Measurements from ENCODE around the gene ADGB. TPM values are rescaled to one million over a fixed set of nuclear protein-coding genes. Genes with fewer than 3 reads are reported as not detected.
"Not testable (repeated sequence)": the region's sequence is repeated elsewhere in the genome, so short reads cannot be mapped to it uniquely, and the experiment has no call there.

The ADGB gene
- total and polyA plus RNA-seq, 2 of the 13 experiments (the other 11 are each of a cell fraction or from before 2014, with no cell fraction given) = not detected

DNA sequence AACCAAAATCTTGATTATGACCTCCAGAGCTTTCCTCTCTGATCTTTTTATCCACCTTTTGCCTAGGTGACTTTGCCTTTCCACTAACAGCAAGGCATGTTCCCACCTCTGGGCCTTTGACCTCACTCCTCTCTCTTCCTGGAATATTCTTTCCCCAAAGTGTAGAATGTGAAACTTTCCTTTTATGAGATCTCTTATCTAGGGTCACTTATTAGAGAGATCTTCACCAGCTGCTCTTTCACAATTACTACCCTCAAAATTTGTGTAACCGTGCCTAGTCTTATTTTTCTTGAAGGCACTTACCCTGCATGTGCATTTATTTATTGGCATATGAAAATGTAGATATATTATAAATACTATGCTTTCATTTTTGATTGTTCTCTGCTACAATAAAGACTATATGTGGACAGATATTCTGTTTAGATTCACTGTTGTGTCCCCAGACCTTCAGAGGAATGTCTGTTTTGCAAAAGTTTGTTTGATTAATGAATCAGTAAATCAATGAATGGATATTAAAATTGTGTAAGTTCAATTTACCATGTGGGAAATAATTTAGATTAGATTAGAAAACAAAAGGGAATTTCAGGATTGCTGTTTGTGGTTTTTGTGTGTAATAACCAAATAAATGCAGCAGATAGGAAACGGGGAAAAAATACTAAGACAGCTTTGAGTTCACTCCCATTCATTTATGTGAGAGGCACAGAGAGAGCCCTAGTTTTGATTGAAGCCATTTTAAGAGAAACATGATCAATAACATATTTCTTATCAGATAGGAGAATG lies 207.0 kb downstream of the ADGB start:
- no peak overlapping the region for H3K4me2 ChIP-seq (ENCODE audit: low read depth, low read length)
- in situ Hi-C loops (cut with HindIII; ENCODE audit: extremely low pct_ligation_motif_present, low pct_unique_long_range_greater_than_20kb) = no loop called here
- intact Hi-C loops (cut with micrococcal nuclease; ENCODE audit: unreplicated experiment) = no loop called here
- H3K79me2 ChIP-seq (ENCODE audit: insufficient read depth, low read length) = no peaks in the 10 kb centered on the region
- no peak for ATAC-seq
- POLR2A ChIA-PET = no interaction called here
- no peak for FAIRE-seq
- no peaks in the 10 kb centered on the region for H3K27me3 ChIP-seq (ENCODE audit: control insufficient read depth in 1 of 2, insufficient read depth in 2 of 2, low read length in 2 of 2)
- no peak overlapping the region for H3K27ac ChIP-seq (ENCODE audit: extremely low read length, insufficient read depth, low read length)
- H2AFZ ChIP-seq (ENCODE audit: low read length) = no peak overlapping the region
- TF ChIP-seq TRAFD1 (CRISPR knock-in tag; IDR thresholded peaks at IDR 0.05; ENCODE audit: borderline replicate concordance) (no peak), PTBP1 (IDR thresholded peaks at IDR 0.05; ENCODE audit: low read depth, low read length, poor library complexity, severe bottlenecking) (no peak), ZNF510 (CRISPR knock-in tag; IDR thresholded peaks at IDR 0.05; ENCODE audit: low read depth) (no peak), IRF2 (CRISPR knock-in tag; IDR thresholded peaks at IDR 0.05) (no peak), MAFG (CRISPR knock-in tag; IDR thresholded peaks at IDR 0.05) (no peak)
- H4K20me1 ChIP-seq (ENCODE audit: insufficient read depth, low read length) = no peaks in the 10 kb centered on the region
- no peaks in the 10 kb centered on the region for H3K4me1 ChIP-seq (ENCODE audit: insufficient read depth, low read length)
- WGBS (ENCODE audit: low lambda C conversion rate) = 3% methylated on average over 2 of the region's 2 CpGs
- no TSS peak for BruUV-seq (replicated peaks)
- H3K9ac ChIP-seq (ENCODE audit: insufficient read depth, low read depth, low read length) = no peak overlapping the region
- H3K9me3 ChIP-seq (ENCODE audit: low read length) = no peaks in the 10 kb centered on the region
- no peak for DNase-seq (ENCODE audit: low spot score)
- H3K4me3 ChIP-seq (replicated peaks in 1 of 3; ENCODE audit: insufficient read depth in 1 of 3, low read depth in 2 of 3, low read length in 3 of 3) = no peak overlapping the region
- no peaks in the 10 kb centered on the region for H3K36me3 ChIP-seq (replicated peaks in 1 of 2; ENCODE audit: control insufficient read depth in 1 of 2, insufficient read depth in 2 of 2, low read length in 2 of 2)
- CTCF ChIA-PET (ENCODE audit: low intra/inter-chr PET ratio, low total read pairs) = no interaction called here

DNA sequence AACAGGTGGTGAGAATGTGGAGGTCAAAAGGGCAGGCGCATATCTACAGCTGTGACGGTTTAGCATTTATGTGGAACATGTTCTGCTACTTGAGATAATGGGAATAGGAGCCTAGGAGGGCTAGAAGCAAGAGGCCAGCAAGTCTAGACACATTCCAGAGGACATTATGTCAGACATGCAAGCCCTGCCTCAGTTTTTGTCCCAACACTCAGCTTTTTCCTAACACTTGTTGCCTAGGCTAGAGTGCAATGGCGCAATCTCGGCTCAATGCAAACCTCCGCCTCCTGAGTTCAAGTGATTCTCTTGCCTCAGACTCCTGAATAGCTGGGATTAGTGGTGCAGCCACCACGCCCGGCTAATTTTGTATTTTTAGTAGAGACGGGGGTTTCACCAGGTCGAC lies 210.2 kb downstream of the ADGB start:
- H3K79me2 ChIP-seq (ENCODE audit: insufficient read depth, low read length); POLR2A ChIA-PET; H3K27me3 ChIP-seq (ENCODE audit: control insufficient read depth in 1 of 2, insufficient read depth in 2 of 2, low read length in 2 of 2); FAIRE-seq; H3K9ac ChIP-seq (ENCODE audit: insufficient read depth, low read depth, low read length); DNase-seq (ENCODE audit: low spot score); H3K27ac ChIP-seq (ENCODE audit: extremely low read length, insufficient read depth, low read length); H3K4me2 ChIP-seq (ENCODE audit: low read depth, low read length); intact Hi-C loops (cut with micrococcal nuclease; ENCODE audit: unreplicated experiment); H3K36me3 ChIP-seq (replicated peaks in 1 of 2; ENCODE audit: control insufficient read depth in 1 of 2, insufficient read depth in 2 of 2, low read length in 2 of 2); CTCF ChIA-PET (ENCODE audit: low intra/inter-chr PET ratio, low total read pairs); H4K20me1 ChIP-seq (ENCODE audit: insufficient read depth, low read length); BruUV-seq (replicated peaks); in situ Hi-C loops (cut with HindIII; ENCODE audit: extremely low pct_ligation_motif_present, low pct_unique_long_range_greater_than_20kb); H3K4me3 ChIP-seq (replicated peaks in 1 of 3; ENCODE audit: insufficient read depth in 1 of 3, low read depth in 2 of 3, low read length in 3 of 3); H2AFZ ChIP-seq (ENCODE audit: low read length); ATAC-seq; H3K9me3 ChIP-seq (ENCODE audit: low read length); H3K4me1 ChIP-seq (ENCODE audit: insufficient read depth, low read length): not testable (repeated sequence)
- WGBS (ENCODE audit: low lambda C conversion rate) = 17% methylated on average over 9 of the region's 9 CpGs

DNA sequence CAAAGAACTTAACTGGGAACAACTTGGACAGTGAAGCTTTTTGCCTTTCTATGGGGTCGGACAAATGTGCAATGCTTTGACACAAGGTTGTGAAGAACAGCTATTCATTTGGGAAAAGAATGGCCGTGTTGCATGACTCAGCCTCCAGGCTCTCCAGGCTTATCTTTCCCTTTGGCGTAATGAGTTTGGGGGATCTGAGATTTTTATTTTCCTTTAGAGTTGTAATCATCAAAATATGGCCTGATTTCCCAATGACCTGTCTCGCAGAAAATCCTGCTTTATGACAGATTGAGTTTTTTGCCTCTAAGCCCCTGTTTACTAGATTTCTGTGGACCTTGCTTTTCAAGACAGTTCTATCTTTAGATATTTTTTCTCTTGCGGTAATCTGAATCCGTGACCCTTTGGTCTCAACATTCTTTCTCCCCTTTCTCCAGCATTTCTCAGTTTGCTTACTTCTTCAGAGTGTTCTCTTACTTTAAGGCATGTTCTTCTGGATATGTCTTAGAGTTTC lies 214.1 kb downstream of the ADGB start:
- intact Hi-C loops (cut with micrococcal nuclease; ENCODE audit: unreplicated experiment); ATAC-seq; H3K36me3 ChIP-seq (replicated peaks in 1 of 2; ENCODE audit: control insufficient read depth in 1 of 2, insufficient read depth in 2 of 2, low read length in 2 of 2); POLR2A ChIA-PET; H3K9me3 ChIP-seq (ENCODE audit: low read length); FAIRE-seq; H3K9ac ChIP-seq (ENCODE audit: insufficient read depth, low read depth, low read length); H3K4me1 ChIP-seq (ENCODE audit: insufficient read depth, low read length); H3K27me3 ChIP-seq (ENCODE audit: control insufficient read depth in 1 of 2, insufficient read depth in 2 of 2, low read length in 2 of 2); H3K4me3 ChIP-seq (replicated peaks in 1 of 3; ENCODE audit: insufficient read depth in 1 of 3, low read depth in 2 of 3, low read length in 3 of 3); H4K20me1 ChIP-seq (ENCODE audit: insufficient read depth, low read length); in situ Hi-C loops (cut with HindIII; ENCODE audit: extremely low pct_ligation_motif_present, low pct_unique_long_range_greater_than_20kb); H3K79me2 ChIP-seq (ENCODE audit: insufficient read depth, low read length); H3K4me2 ChIP-seq (ENCODE audit: low read depth, low read length); H3K27ac ChIP-seq (ENCODE audit: extremely low read length, insufficient read depth, low read length); CTCF ChIA-PET (ENCODE audit: low intra/inter-chr PET ratio, low total read pairs); H2AFZ ChIP-seq (ENCODE audit: low read length); BruUV-seq (replicated peaks); DNase-seq (ENCODE audit: low spot score): not testable (repeated sequence)
- 7% methylated on average over 6 of the region's 6 CpGs for WGBS (ENCODE audit: low lambda C conversion rate)

Data from HepG2 (cell line).